GM13976 (cell line): ENCODE data around the gene EHMT1.

Experiments used
- DNase-seq: peaks from one replicate; pipeline ENCODE4 v3.0.0; 2012; ENCODE audit warnings: low spot score
- in situ Hi-C: fragments of 300-500 bp; cut with MboI; formaldehyde crosslinking; loops from one replicate; pipeline ENCODE4 v1.12.0; 2022; ENCODE audit warnings: low sequenced_read_pairs, mixed read lengths, inconsistent platforms; ENCODE audit not compliant: unreplicated experiment
- TF ChIP-seq, protein P1 (sequence below): IDR thresholded peaks from 2 replicates; pipeline ENCODE4 v1.5.1; 2012; ENCODE audit warnings: borderline replicate concordance, mild to moderate bottlenecking; ENCODE audit not compliant: insufficient read depth; ENCODE audit errors: extremely low read depth, missing control alignments, control extremely low read depth

EHMT1 gene

DNA sequence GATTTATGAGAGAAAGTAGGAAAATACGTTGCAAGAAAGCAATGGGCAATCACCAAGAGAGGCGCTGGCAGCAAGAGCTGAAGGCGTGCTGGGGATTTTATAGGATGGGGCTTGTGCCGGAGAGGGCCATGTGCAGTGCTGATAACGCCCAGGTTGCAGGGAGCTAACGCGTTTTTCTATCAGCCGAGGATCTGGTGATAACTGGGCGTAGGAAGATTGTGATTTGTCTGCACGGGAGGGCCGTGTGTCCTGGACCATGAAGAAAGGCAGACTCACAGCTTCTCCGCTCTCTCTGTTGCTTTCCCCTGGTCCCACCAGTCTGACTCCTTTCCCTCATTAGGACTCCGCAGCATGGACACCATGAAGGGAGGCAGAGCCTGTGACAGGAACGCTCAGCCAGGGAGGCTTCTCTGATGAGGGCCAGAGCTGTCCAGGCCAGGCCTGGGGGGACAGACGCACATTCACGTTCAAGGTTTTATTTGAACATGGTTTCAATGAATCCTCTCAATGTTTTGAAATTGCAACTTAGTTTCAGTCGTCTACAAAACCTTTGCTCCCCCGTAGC lies 246.9 kb downstream of the EHMT1 start:
- DNase-seq = no peak
- in situ Hi-C loops = no loop called here
- TF ChIP-seq, protein P1, sequence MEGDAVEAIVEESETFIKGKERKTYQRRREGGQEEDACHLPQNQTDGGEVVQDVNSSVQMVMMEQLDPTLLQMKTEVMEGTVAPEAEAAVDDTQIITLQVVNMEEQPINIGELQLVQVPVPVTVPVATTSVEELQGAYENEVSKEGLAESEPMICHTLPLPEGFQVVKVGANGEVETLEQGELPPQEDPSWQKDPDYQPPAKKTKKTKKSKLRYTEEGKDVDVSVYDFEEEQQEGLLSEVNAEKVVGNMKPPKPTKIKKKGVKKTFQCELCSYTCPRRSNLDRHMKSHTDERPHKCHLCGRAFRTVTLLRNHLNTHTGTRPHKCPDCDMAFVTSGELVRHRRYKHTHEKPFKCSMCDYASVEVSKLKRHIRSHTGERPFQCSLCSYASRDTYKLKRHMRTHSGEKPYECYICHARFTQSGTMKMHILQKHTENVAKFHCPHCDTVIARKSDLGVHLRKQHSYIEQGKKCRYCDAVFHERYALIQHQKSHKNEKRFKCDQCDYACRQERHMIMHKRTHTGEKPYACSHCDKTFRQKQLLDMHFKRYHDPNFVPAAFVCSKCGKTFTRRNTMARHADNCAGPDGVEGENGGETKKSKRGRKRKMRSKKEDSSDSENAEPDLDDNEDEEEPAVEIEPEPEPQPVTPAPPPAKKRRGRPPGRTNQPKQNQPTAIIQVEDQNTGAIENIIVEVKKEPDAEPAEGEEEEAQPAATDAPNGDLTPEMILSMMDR = no peak

DNA sequence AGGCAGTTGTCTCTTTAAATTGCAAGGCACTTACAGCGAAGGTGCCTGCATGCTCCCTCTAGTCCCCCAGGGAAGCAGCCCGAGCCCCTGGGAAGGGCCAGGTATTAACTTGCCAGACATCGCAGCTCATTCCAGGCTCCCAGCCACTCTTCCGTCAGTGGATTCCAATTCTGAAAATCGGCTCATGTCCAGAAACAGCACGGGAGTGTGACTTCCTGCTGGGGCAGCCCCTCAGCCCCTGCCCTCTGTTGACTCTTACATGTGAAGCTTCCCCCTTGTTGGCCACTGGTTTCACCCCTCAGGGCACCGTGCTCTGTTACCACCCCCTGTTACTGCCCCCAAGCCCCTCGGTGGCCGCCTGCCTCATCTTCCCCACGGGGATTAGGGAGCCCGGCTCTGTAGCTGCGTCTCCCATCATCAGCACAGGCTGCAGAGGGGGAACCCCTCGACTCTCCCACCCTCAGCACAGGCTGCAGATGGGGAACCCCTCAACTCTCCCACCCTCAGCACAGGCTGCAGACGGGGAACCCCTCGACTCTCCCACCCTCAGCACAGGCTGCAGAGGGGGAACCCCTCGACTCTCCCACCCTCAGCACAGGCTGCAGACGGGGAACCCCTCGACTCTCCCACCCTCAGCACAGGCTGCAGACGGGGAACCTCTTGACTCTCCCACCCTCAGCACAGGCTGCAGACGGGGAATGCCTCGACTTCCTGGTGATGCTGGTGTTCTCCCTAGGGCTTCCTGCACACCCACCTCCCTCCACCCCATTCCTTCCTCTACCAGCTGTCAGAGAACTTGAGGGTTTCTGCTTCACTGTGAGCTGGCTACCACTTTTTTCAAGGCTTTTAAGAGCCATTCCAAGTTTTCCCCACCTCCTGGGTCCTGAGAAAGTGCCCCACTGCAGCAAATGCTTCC lies 247.7 kb downstream of the EHMT1 start:
- in situ Hi-C loops = no loop called here
- TF ChIP-seq, protein P1 = no peak
- DNase-seq = peak; percentile 53

DNA sequence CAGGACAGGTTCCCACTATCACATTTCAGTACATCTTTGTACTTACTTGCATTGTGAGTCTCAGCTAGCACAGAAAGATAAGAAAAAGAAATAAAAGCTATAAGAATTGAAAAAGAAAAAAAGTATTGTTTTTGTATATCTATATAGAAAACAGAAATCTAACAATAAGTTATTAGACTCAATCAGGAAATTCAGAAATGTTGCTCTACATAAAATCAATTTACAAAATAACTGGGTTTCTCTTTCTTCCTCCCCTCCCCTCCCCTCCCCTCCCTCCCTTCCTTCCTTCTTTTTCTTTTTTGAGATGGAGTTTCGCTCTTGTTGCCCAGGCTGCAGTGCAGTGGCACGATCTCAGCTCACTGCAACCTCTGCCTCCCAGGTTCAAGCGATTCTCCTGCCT lies 251.6 kb downstream of the EHMT1 start:
- TF ChIP-seq, protein P1 = no peak
- in situ Hi-C loops = no loop called here
- no peak for DNase-seq

DNA sequence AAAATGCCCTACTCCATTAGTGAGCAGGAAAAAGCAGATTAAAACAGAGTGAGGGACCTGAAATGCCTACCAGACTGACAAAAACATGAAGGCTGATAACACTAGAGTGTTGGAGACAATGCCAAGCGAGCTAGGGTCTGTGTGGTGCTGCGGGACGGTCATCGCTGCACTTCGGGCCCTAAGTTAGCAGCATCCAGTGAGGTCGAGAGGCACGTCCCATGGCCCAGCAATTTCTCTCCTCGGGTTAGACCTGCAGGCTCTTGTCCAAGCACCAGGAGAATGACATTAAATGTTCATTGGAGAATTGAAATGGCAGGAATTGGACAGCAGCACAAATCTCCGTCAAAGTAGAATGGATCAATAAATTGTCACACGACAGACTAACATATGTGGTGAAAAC lies 253.5 kb downstream of the EHMT1 start:
- in situ Hi-C loops = no loop called here
- TF ChIP-seq, protein P1 = no peak
- no peak for DNase-seq

DNA sequence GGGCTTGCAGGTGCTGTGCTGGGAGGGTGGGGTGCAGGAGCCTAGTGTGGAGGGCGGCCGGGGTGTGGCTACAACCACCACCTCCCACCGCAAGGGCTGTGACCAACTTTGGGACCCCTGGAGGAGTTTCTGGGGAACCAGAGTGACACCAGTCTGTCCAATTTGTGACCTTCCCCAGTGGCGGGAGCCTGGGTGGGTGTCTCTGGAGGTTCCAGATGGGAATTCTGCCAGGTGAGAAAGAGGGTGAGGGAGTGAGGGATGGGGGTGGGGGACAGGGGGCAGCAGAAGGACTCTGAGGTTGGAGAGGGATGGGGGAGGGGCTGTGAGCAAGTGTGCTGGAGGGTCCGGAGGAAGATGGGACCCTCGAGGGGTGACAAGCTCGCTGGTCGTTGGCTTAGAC lies 254.6 kb downstream of the EHMT1 start:
- in situ Hi-C loops = no loop called here
- TF ChIP-seq, protein P1 = no peak
- DNase-seq = no peak

DNA sequence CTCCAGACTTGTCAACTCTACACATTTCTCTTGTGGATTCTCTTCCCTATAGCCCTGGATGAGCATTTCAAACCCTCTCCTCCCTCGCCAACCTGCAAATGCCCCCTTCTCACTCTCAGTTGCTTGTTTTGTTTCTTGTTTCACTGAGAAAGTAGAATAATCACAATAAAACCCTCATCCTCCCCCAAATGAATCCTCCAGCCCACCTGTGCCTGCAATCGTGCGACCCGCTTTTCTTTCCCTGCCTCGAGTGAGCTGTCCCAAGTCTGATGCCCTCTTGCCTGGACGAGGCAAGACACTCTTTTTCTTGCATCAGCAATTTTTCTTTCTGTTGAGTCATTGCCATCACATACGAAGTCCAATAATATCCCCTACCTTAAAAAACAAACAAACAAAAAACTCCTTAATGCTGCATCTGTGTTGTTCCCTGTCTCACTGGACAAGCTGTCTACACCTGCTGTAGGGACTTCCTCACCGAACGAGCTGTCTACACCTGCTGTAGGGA lies 255.1 kb downstream of the EHMT1 start:
- DNase-seq = no peak
- in situ Hi-C loops = no loop called here
- TF ChIP-seq, protein P1 = no peak
